Myocyte (in vitro differentiated cells): Measurements from ENCODE around the gene SPCS1. TPM values are rescaled to one million over a fixed set of nuclear protein-coding genes. Genes with fewer than 3 reads are reported as not detected.
"Not testable (repeated sequence)": the region's sequence is repeated elsewhere in the genome, so short reads cannot be mapped to it uniquely, and the experiment has no call there.

ENCODE experiments used
- DNase-seq: peaks from one replicate; pipeline ENCODE4 v3.0.0-alpha.2; 2012; ENCODE audit warnings: low read depth
- total RNA-seq: library from RNA; depleted of rRNA; stranded (reverse); fragments of >200 nt; gene quantifications from 2 replicates; pipeline ENCODE4 v1.2.3, GENCODE V29; 2014

Gene SPCS1
- total RNA-seq, 1 donor from 2014 or later = 141 TPM

GRCh38 chr3:52728753-52729152 is 22.8 kb downstream of the SPCS1 start:
- DNase-seq = not testable (repeated sequence)

- no peak for DNase-seq
Observed at GRCh38 chr3:52730681-52731080, 24.8 kb downstream of the SPCS1 start.

- no peak for DNase-seq
Observed at GRCh38 chr3:52731590-52731989, 25.7 kb downstream of the SPCS1 start.

- no peak for DNase-seq
Observed at GRCh38 chr3:52733256-52733891, 27.5 kb downstream of the SPCS1 start.

GRCh38 chr3:52739730-52740129 is 33.8 kb downstream of the SPCS1 start:
- no peak for DNase-seq

GRCh38 chr3:52742418-52743041 is 36.6 kb downstream of the SPCS1 start:
- DNase-seq = peak; percentile 43

- DNase-seq = no peak
Observed at GRCh38 chr3:52743152-52743551, 37.2 kb downstream of the SPCS1 start.

- DNase-seq = no peak
Observed at GRCh38 chr3:52743721-52744120, 37.8 kb downstream of the SPCS1 start.

GRCh38 chr3:52752045-52752660 is 46.2 kb downstream of the SPCS1 start:
- DNase-seq = no peak

GRCh38 chr3:52754373-52754772 is 48.5 kb downstream of the SPCS1 start:
- DNase-seq = no peak

GRCh38 chr3:52756141-52756540 is 50.2 kb downstream of the SPCS1 start:
- DNase-seq = no peak

Other genes with a start within 250 kb of the SPCS1 start
- gene STAB1, start 210.8 kb upstream of the SPCS1 start, total RNA-seq = 0.16 and 0.59 TPM in 2 replicates
- 45.0 and 50.3 TPM in 2 replicates for gene NT5DC2, start 172.2 kb upstream of the SPCS1 start, total RNA-seq
- gene UQCC5, start 169.5 kb upstream of the SPCS1 start, total RNA-seq = 1.6 and 22.1 TPM in 2 replicates
- 54.0 and 58.2 TPM in 2 replicates for gene PBRM1, start 20.2 kb upstream of the SPCS1 start, total RNA-seq
- 125 and 153 TPM in 2 replicates for gene GNL3, start 20.1 kb upstream of the SPCS1 start, total RNA-seq
- gene GLT8D1, start 315 bp upstream of the SPCS1 start, total RNA-seq = 84.7 and 106 TPM in 2 replicates
- gene NEK4, start 64.8 kb downstream of the SPCS1 start, total RNA-seq = 11.1 and 14.0 TPM in 2 replicates
- not detected in 2 replicates for gene ITIH1, start 71.5 kb downstream of the SPCS1 start, total RNA-seq
- gene ITIH3, start 88.7 kb downstream of the SPCS1 start, total RNA-seq = not detected in 2 replicates
- gene ITIH4, start 124.6 kb downstream of the SPCS1 start, total RNA-seq = 5.0 and 5.4 TPM in 2 replicates
- 78.0 and 84.9 TPM in 2 replicates for gene MUSTN1, start 128.9 kb downstream of the SPCS1 start, total RNA-seq
- gene STIMATE, start 191.4 kb downstream of the SPCS1 start, total RNA-seq = 8.9 and 9.2 TPM in 2 replicates